ENCODE measurements around the gene CACNA1B. TPM values are rescaled to one million over a fixed set of nuclear protein-coding genes. Genes with fewer than 3 reads are reported as not detected.

Gene CACNA1B
- total and polyA plus RNA-seq, 2 of the 13 experiments (the other 11 are each of a cell fraction or from before 2014, with no cell fraction given): under 0.01 to 0.04 TPM

- DNase-seq (ENCODE audit: low spot score) (no peak), FAIRE-seq (no peak), ATAC-seq (no peak)
- H3K4me3 ChIP-seq (replicated peaks in 1 of 3; ENCODE audit: insufficient read depth in 1 of 3, low read depth in 2 of 3, low read length in 3 of 3): no peak overlapping the region
- ChIA-PET POLR2A (no interaction called here), CTCF (ENCODE audit: low intra/inter-chr PET ratio, low total read pairs) (no interaction called here)
- no peaks in the 10 kb centered on the region for H3K36me3 ChIP-seq (replicated peaks in 1 of 2; ENCODE audit: control insufficient read depth in 1 of 2, insufficient read depth in 2 of 2, low read length in 2 of 2)
- intact Hi-C loops (cut with micrococcal nuclease; ENCODE audit: unreplicated experiment): no loop called here
- H3K9ac ChIP-seq (ENCODE audit: insufficient read depth, low read depth, low read length): no peak overlapping the region
- H3K4me2 ChIP-seq (ENCODE audit: low read depth, low read length): no peak overlapping the region
- in situ Hi-C loops (cut with HindIII; ENCODE audit: extremely low pct_ligation_motif_present, low pct_unique_long_range_greater_than_20kb): no loop called here
- peaks cover 2 to 19% of the 10 kb centered on the region in 2 experiments for H3K27me3 ChIP-seq (ENCODE audit: control insufficient read depth in 1 of 2, insufficient read depth in 2 of 2, low read length in 2 of 2)
- H3K27ac ChIP-seq (ENCODE audit: extremely low read length, insufficient read depth, low read length): no peak overlapping the region
- no peaks in the 10 kb centered on the region for H3K9me3 ChIP-seq (ENCODE audit: low read length)
- BruUV-seq (replicated peaks): no TSS peak
- no peaks in the 10 kb centered on the region for H4K20me1 ChIP-seq (ENCODE audit: insufficient read depth, low read length)
- no peak overlapping the region for H2AFZ ChIP-seq (ENCODE audit: low read length)
- 18% methylated on average over 4 of the region's 16 CpGs for WGBS (ENCODE audit: low lambda C conversion rate)
- no peaks in the 10 kb centered on the region for H3K79me2 ChIP-seq (ENCODE audit: insufficient read depth, low read length)
- peaks cover 5% of the 10 kb centered on the region; the same call in 1 of the 2 replicates for H3K4me1 ChIP-seq (ENCODE audit: insufficient read depth, low read length)
- TF ChIP-seq ZFP1 (CRISPR knock-in tag; IDR thresholded peaks at IDR 0.05) (no peak), XRCC5 (optimal IDR thresholded peaks at IDR 0.05; ENCODE audit: low read length) (no peak), SRY (CRISPR knock-in tag; IDR thresholded peaks at IDR 0.05) (no peak), ARHGAP35 (CRISPR knock-in tag; IDR thresholded peaks at IDR 0.05; ENCODE audit: borderline replicate concordance) (no peak), NFRKB (IDR thresholded peaks at IDR 0.05) (no peak), ZSCAN20 (CRISPR knock-in tag; IDR thresholded peaks at IDR 0.05; ENCODE audit: borderline replicate concordance) (no peak), SRSF9 (IDR thresholded peaks at IDR 0.05; ENCODE audit: borderline replicate concordance, insufficient read depth, low read depth, low read length, poor library complexity, severe bottlenecking) (no peak), ZNF75D (CRISPR knock-in tag; IDR thresholded peaks at IDR 0.05; ENCODE audit: borderline replicate concordance) (no peak), GMEB2 (CRISPR knock-in tag; IDR thresholded peaks at IDR 0.05; ENCODE audit: low read depth) (no peak), ZNF326 (CRISPR knock-in tag; IDR thresholded peaks at IDR 0.05; ENCODE audit: borderline replicate concordance) (no peak), ZNF557 (CRISPR knock-in tag; IDR thresholded peaks at IDR 0.05) (no peak), GPN1 (CRISPR knock-in tag; IDR thresholded peaks at IDR 0.05; ENCODE audit: borderline replicate concordance) (no peak), DMAP1 (CRISPR knock-in tag; IDR thresholded peaks at IDR 0.05) (no peak), SALL1 (CRISPR knock-in tag; IDR thresholded peaks at IDR 0.05) (no peak), THAP11 (CRISPR knock-in tag; IDR thresholded peaks at IDR 0.05) (no peak), ZNF772 (CRISPR knock-in tag; IDR thresholded peaks at IDR 0.05) (no peak), TBX3 (IDR thresholded peaks at IDR 0.05; ENCODE audit: borderline replicate concordance) (no peak), ZNF549 (CRISPR knock-in tag; IDR thresholded peaks at IDR 0.05) (no peak), ZNF224 (CRISPR knock-in tag; IDR thresholded peaks at IDR 0.05) (no peak)
Measured at GRCh38 chr9:137972355-137972987, 94.9 kb downstream of the CACNA1B start.

Measured in HepG2 (cell line).